HG03469 (cell line): ENCODE data around the gene EYS.

ENCODE experiments used
- ATAC-seq: cut with Tn5 transposase; IDR thresholded peaks from one replicate; pipeline ENCODE4 v1.9.1; 2021; ENCODE audit warnings: mild to moderate bottlenecking, moderate library complexity, moderate number of reproducible peaks; ENCODE audit not compliant: unreplicated experiment

Gene EYS

GRCh38 chr6:63731930-63732329 lies 1975.1 kb downstream of the EYS start:
- no peak for ATAC-seq

GRCh38 chr6:63730311-63730710 lies 1976.7 kb downstream of the EYS start:
- ATAC-seq = no peak

GRCh38 chr6:63724721-63725120 lies 1982.3 kb downstream of the EYS start:
- no peak for ATAC-seq

GRCh38 chr6:63721181-63721580 lies 1985.8 kb downstream of the EYS start:
- ATAC-seq = no peak

- ATAC-seq = no peak
These were observed 1990.9 kb downstream of the EYS start for GRCh38 chr6:63716169-63716568.

GRCh38 chr6:63714091-63714490 lies 1992.9 kb downstream of the EYS start:
- ATAC-seq = no peak

- no peak for ATAC-seq
These were observed 1993.7 kb downstream of the EYS start for GRCh38 chr6:63713332-63713731.

GRCh38 chr6:63709148-63709547 lies 1997.9 kb downstream of the EYS start:
- no peak for ATAC-seq

- no peak for ATAC-seq
These were observed 1998.4 kb downstream of the EYS start for GRCh38 chr6:63708631-63709030.

GRCh38 chr6:63706630-63707029 lies 2000.4 kb downstream of the EYS start:
- ATAC-seq = no peak

GRCh38 chr6:63705707-63706106 lies 2001.3 kb downstream of the EYS start:
- ATAC-seq = no peak

GRCh38 chr6:63690221-63690620 lies 2016.8 kb downstream of the EYS start:
- ATAC-seq = no peak

- no peak for ATAC-seq
These were observed 2017.6 kb downstream of the EYS start for GRCh38 chr6:63689421-63689820.

GRCh38 chr6:63685446-63686379 lies 2021.3 kb downstream of the EYS start:
- ATAC-seq = peak; percentile 76

- no peak for ATAC-seq
These were observed 2023.9 kb downstream of the EYS start for GRCh38 chr6:63683071-63683603.

GRCh38 chr6:63677282-63677681 lies 2029.7 kb downstream of the EYS start:
- no peak for ATAC-seq

GRCh38 chr6:63676412-63677114 lies 2030.5 kb downstream of the EYS start:
- ATAC-seq = no peak

GRCh38 chr6:63675138-63675537 lies 2031.9 kb downstream of the EYS start:
- no peak for ATAC-seq

GRCh38 chr6:63674635-63675034 lies 2032.4 kb downstream of the EYS start:
- no peak for ATAC-seq

GRCh38 chr6:63673692-63674091 lies 2033.3 kb downstream of the EYS start:
- ATAC-seq = no peak

GRCh38 chr6:63672582-63673129 lies 2034.4 kb downstream of the EYS start:
- ATAC-seq = peak; percentile 43
